Left lung (tissue), 14 donors: ENCODE measurements around the gene THOC7. TPM values are rescaled to one million over a fixed set of nuclear protein-coding genes. Genes with fewer than 3 reads are reported as not detected.

Experiments used
- ATAC-seq: fragments of 200-7000 bp; cut with Tn5 transposase; one replicate; pipeline ENCODE4 v1.9.1; 2020; ENCODE audit warnings: moderate library complexity
- DNase-seq, 4 donors: peaks; one replicate each; pipeline ENCODE4 v3.0.0-alpha.2; 2013 to 2020
- H3K27ac ChIP-seq, 2 donors: fragments of 200-600 bp; sonication (generic) in 1 of 2; one replicate each; pipeline versions ENCODE4 v1.5.0 to v1.8.0; 2020 to 2021
- H3K27me3 ChIP-seq, 2 donors: fragments of 200-600 bp; sonication (generic) in 1 of 2; one replicate each; pipeline versions ENCODE4 v1.5.0 to v1.8.0; 2020 to 2021
- H3K36me3 ChIP-seq, 2 donors: fragments of 200-600 bp; sonication (generic) in 1 of 2; one replicate each; pipeline versions ENCODE4 v1.5.0 to v1.8.0; 2020 to 2021
- H3K4me1 ChIP-seq, 2 donors: fragments of 200-600 bp; one replicate each; pipeline ENCODE4 v1.8.0; 2021
- H3K4me3 ChIP-seq, 2 donors: fragments of 200-600 bp; sonication (generic) in 1 of 2; one replicate each; pipeline versions ENCODE4 v1.5.0 to v1.8.0; 2020 to 2021; ENCODE audit warnings: mild to moderate bottlenecking in 1 of 2
- H3K9me3 ChIP-seq, 2 donors: fragments of 200-600 bp; sonication (generic) in 1 of 2; one replicate each; pipeline versions ENCODE4 v1.5.0 to v1.8.0; 2020 to 2021
- CTCF ChIP-seq, 2 donors: fragments of 200-600 bp; sonication (generic) in 1 of 2; IDR thresholded peaks; one replicate each; pipeline versions ENCODE4 v1.5.0 to v1.8.0; 2021; ENCODE audit warnings: antibody characterized with exemption in 2 of 2
- intact Hi-C, 2 donors: fragments of 100-400 bp; cut with DNase I; formaldehyde crosslinking; loops; one replicate each; pipeline versions ENCODE4 v1.11.2 to v1.14.2; 2022
- long read RNA-seq, 12 donors: library from polyadenylated mRNA in 2 of 12; unstranded in 2 of 12; transcript quantifications; one replicate each; pipeline ENCODE4 v2.0.0 and lab custom pipeline, GENCODE V29; 2019 to 2026
- polyA plus RNA-seq, 6 donors: library from polyadenylated mRNA; unstranded; fragments of 120-200 nt; gene quantifications; one replicate each; pipeline ENCODE4 v1.2.1, GENCODE V29; 2013; ENCODE audit not compliant: insufficient read length in 6 of 6
- total RNA-seq, 2 donors: library from RNA; stranded (reverse); fragmentation: NEBNext Ultra II Directional; extraction: Animal tissue kit (Norgen Biotek cat#: 25700); gene quantifications; one replicate each; pipeline ENCODE4 v1.2.1, GENCODE V29; 2021
- donor health status: DM: no; HTN: yes; CAD: no.
- donor health status: DM: no; HTN: no; CAD: no.

The THOC7 gene
- total RNA-seq (10 to 100 TPM; 46.7 to 52.5 TPM), polyA plus RNA-seq (10 to 100 TPM; 72.6 to 80.2 (median 78.4) TPM)
- long read RNA-seq, donor 1, transcript THOC7-201 (8 exons, 990 nt): major isoform, 38 of 89 reads
- long read RNA-seq, donor 1, transcript THOC7-204 (7 exons, 836 nt): minor isoform, 7 of 89 reads
- long read RNA-seq, donor 1, partial matches to known transcripts: 39 of 89 reads
- long read RNA-seq, donor 1, other reads (novel, unspliced or antisense): 5 of 89 reads
- long read RNA-seq, donor 2, transcript THOC7-201 (8 exons, 990 nt): major isoform, 20 of 67 reads
- long read RNA-seq, donor 2, partial matches to known transcripts: 41 of 67 reads
- long read RNA-seq, donor 2, other reads (novel, unspliced or antisense): 0 of 67 reads
- long read RNA-seq, donor 3, transcript THOC7-201 (8 exons, 990 nt): major isoform, 18 of 27 reads
- long read RNA-seq, donor 3, partial matches to known transcripts: 7 of 27 reads
- long read RNA-seq, donor 3, other reads (novel, unspliced or antisense): 0 of 27 reads
- long read RNA-seq, donor 4, transcript THOC7-201 (8 exons, 990 nt): major isoform, 14 of 24 reads
- long read RNA-seq, donor 4, partial matches to known transcripts: 7 of 24 reads
- long read RNA-seq, donor 4, other reads (novel, unspliced or antisense): 3 of 24 reads
- long read RNA-seq, donor 5, transcript THOC7-201 (8 exons, 990 nt): major isoform, 40 of 75 reads
- long read RNA-seq, donor 5, partial matches to known transcripts: 30 of 75 reads
- long read RNA-seq, donor 5, other reads (novel, unspliced or antisense): 0 of 75 reads
- long read RNA-seq, donor 6, transcript THOC7-201 (8 exons, 990 nt): major isoform, 27 of 58 reads
- long read RNA-seq, donor 6, partial matches to known transcripts: 23 of 58 reads
- long read RNA-seq, donor 6, other reads (novel, unspliced or antisense): 0 of 58 reads
- long read RNA-seq, donor 7, transcript THOC7-201 (8 exons, 990 nt): major isoform, 12 of 19 reads
- long read RNA-seq, donor 7, partial matches to known transcripts: 7 of 19 reads
- long read RNA-seq, donor 7, other reads (novel, unspliced or antisense): 0 of 19 reads
- long read RNA-seq, donor 8, transcript THOC7-201 (8 exons, 990 nt): major isoform, 21 of 34 reads
- long read RNA-seq, donor 8, partial matches to known transcripts: 11 of 34 reads
- long read RNA-seq, donor 8, other reads (novel, unspliced or antisense): 0 of 34 reads
- long read RNA-seq, donor 9, partial matches to known transcripts: 0 of 1 reads
- long read RNA-seq, donor 9, other reads (novel, unspliced or antisense): 0 of 1 reads
- long read RNA-seq, donor 10, transcript THOC7-201 (8 exons, 990 nt): major isoform, 18 of 25 reads
- long read RNA-seq, donor 10, partial matches to known transcripts: 5 of 25 reads
- long read RNA-seq, donor 10, other reads (novel, unspliced or antisense): 2 of 25 reads
- long read RNA-seq, donor 11, transcript THOC7-201 (8 exons, 990 nt): major isoform, 31 of 62 reads
- long read RNA-seq, donor 11, partial matches to known transcripts: 28 of 62 reads
- long read RNA-seq, donor 11, other reads (novel, unspliced or antisense): 0 of 62 reads
- long read RNA-seq, donor 12, transcript THOC7-201 (8 exons, 990 nt): major isoform, 19 of 35 reads
- long read RNA-seq, donor 12, partial matches to known transcripts: 15 of 35 reads
- long read RNA-seq, donor 12, other reads (novel, unspliced or antisense): 0 of 35 reads

- Histone ChIP-seq H3K36me3 (no peaks in the 10 kb centered on the region), H3K27me3 (no peaks in the 10 kb centered on the region), H3K9me3 (no peaks in the 10 kb centered on the region), H3K27ac (peak within 1 kb of the TSS; percentile 86 to 96), H3K4me1 (peaks cover 6 to 25% of the 10 kb centered on the region in 2 donors), H3K4me3 (peak within 1 kb of the TSS; percentile 80 to 96)
- DNase-seq (peak; percentile 56 to 94 (median 65)), ATAC-seq (peak; percentile 83)
- intact Hi-C loops: no loop called here
- TF ChIP-seq CTCF (IDR thresholded peaks at IDR 0.05): no peak
These were observed at the start of gene THOC7, which contains the start of gene ATXN7 for GRCh38 chr3:63863150-63864007. TSS of gene THOC7 (minus strand) at chr3:63863805. CDS start at chr3:63863790, 15 bp downstream. TSS of gene ATXN7 (plus strand) at chr3:63863867. CDS start at chr3:63912599, 48,732 bp downstream.

GRCh38 chr3:63912768-63913588, 49.4 kb upstream of the THOC7 start:
- Histone ChIP-seq H3K4me3 (peak overlapping the region; percentile 61 to 75), H3K4me1 (peaks cover 14 to 47% of the 10 kb centered on the region in 2 donors), H3K27me3 (no peaks in the 10 kb centered on the region), H3K27ac (peak overlapping the region; percentile 98 to 99), H3K9me3 (no peaks in the 10 kb centered on the region), H3K36me3 (peaks cover 0 to 35% of the 10 kb centered on the region in 2 donors)
- no peak for TF ChIP-seq CTCF (IDR thresholded peaks at IDR 0.05)
- intact Hi-C loops: no loop called here
- peak; percentile 46 for ATAC-seq
- DNase-seq: peak in 3 of 4 donors; percentile 70 to 82 (median 70)

- DNase-seq (peak; percentile 87 to 96 (median 93)), ATAC-seq (peak; percentile 88)
- Histone ChIP-seq H3K27me3 (no peaks in the 10 kb centered on the region), H3K27ac (peak within 1 kb of the TSS; percentile 98 to 99), H3K36me3 (peaks cover 0 to 27% of the 10 kb centered on the region in 2 donors), H3K4me3 (peak within 1 kb of the TSS; percentile 61 to 75), H3K4me1 (peaks cover 14 to 47% of the 10 kb centered on the region in 2 donors), H3K9me3 (no peaks in the 10 kb centered on the region)
- intact Hi-C loops: no loop called here
- peak in 1 of 2 donors; percentile 6 for TF ChIP-seq CTCF (IDR thresholded peaks at IDR 0.05)
These were observed 48.5 kb upstream of the THOC7 start, which contains the start of gene SCAANT1 for GRCh38 chr3:63911873-63912767. TSS of gene SCAANT1 (minus strand) at chr3:63912383.
